LoVo (cell line): ENCODE results near the gene KAZN.
A peak's percentile ranks its signal among the peaks of the same experiment; 100 is the strongest.
"Not testable (repeated sequence)": the region's sequence is repeated elsewhere in the genome, so short reads cannot be mapped to it uniquely, and the experiment has no call there.

Experiments used
- DNase-seq: peaks from one replicate; pipeline ENCODE4 v3.0.0-alpha.2; 2016; ENCODE audit warnings: low spot score

The KAZN gene

DNA sequence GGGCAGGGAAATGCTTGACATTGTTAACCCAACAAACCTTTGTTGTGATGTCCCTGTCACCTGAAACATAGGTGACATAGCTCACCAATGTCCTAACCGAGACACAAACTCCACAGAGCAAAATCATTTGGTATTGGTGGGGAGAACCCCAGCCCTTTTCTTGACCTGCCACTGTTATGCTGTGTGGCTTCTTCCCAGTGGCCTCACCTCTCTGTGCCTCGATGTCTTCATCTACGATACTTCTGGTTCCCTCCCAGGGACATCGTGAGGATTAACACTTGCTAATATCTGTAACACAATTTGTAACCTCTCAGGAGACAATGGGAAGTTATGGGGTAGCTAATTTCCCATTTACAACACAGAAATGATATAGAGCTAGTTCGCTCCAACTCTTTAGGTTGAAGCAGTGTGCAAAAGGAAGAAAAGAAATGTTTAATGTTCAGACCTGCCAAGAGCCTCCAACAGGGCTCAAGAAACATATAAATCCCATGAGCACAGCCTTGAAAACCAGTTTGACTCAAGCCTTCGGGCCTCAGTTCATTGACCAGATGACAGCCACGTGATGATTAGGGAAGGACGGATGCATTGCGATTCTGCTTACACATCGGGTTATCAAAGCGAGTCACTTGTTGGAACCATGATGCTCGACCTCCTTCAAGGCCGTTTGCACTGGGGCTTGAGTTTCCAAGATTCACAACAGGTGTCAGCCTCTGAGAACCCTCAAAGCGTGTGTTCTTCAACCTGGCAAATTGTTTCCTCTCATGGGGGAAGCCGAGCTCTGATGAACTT is 517.3 kb downstream of the KAZN start:
- no peak for DNase-seq

GRCh38 chr1:15116966-15117365 is 518.5 kb downstream of the KAZN start:
- DNase-seq, result no peak

DNA sequence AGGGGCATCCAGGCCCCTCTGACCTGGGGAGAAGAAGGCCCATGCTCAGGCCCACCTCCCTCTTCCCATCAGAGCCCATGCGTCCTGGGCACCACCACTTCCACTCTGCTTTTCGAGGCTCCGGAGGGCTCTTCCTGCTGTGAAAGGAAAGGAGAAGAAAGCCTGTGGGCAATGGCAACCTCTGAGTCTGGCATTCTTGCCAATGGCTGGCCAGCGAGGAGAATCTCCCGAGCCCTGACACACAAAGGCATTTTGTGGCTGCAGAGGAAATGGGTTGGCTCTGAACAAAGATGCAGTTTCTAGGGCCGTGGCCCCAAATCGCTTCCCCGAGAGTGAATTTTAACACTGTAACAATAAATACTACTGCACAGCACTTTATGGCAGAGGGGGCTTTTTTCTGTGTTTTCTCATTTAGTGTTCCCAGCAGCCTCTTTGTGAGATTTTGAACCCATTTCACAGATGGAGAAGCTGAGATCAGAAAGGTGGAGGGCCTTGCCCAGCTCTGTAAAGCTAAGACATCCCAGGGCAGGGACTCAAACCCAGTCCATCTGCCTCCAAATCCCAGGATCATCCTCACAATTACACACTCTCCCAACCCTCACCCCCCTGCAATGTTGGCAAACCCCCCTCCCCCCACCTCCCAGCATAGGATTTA is 519.3 kb downstream of the KAZN start:
- DNase-seq, result no peak

GRCh38 chr1:15118579-15118978 is 520.1 kb downstream of the KAZN start:
- DNase-seq, result no peak

- no peak for DNase-seq
These were observed 521.9 kb downstream of the KAZN start for GRCh38 chr1:15120251-15120945.

DNA sequence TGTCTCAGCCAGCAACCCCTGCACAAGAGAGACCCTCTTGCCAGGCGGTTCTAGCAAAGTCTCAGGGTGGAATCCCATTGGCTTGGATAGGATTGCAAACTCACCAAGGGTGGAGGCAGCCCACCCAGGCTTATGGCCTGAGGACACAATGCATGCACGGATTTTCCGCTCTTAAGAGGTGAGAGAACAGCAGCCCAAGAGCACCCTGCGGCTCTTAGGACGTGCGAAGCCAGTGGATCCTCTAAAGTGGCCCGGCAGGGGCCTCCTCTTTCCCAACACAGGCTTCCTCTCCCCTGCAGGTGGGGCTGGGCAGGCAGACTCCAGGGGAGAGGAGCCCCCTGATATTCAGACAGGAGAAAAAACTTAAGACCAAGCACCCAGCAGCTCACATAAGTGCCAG is 523.8 kb downstream of the KAZN start:
- DNase-seq, result no peak

GRCh38 chr1:15123270-15123669 is 524.8 kb downstream of the KAZN start:
- DNase-seq, result no peak

DNA sequence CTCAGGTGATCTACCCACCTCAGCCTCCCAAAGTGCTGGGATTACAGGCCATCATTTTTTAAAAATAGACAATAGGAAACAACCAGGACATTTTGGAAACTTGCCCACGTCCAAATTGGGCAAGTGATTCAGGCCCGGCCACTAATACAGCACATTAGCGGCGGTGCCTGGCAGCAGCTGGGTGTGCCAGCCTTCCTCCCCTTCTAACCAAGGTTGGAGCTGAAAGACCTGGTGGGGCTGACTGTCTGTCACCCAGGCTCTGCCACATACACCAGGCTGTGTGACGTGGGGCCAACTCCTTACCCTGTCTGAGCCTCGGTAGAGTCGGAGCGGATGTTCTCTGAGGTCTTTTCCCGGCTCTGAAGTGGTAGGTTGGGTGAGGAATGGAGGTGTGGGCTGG is 525.4 kb downstream of the KAZN start:
- DNase-seq, result no peak

GRCh38 chr1:15124362-15125100 is 526.0 kb downstream of the KAZN start:
- no peak for DNase-seq

- DNase-seq, result no peak
These were observed 526.7 kb downstream of the KAZN start for GRCh38 chr1:15125101-15125745.

GRCh38 chr1:15128077-15128476 is 529.6 kb downstream of the KAZN start:
- DNase-seq, result no peak

GRCh38 chr1:15128520-15129313 is 530.2 kb downstream of the KAZN start:
- peak; percentile 68 for DNase-seq

DNA sequence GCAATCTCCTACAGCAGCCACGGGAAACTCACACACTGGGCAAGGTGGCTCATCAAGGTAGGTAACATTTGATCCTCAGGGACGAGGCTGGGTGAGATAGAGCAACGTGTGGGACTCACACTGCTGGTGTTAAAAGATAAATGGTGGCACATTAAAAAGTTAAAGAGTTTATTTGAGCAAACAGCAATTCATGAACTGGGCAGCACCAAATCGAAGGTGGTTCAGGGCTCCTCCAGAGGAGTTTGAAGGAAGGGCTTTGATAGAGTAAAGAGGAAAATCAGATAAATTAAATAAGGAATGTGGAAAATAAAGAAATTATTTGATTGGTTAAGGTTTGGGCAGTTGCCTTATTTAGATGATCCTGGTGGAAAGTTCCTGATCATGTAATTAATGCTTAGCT is 531.5 kb downstream of the KAZN start:
- DNase-seq, result no peak

GRCh38 chr1:15130607-15131006 is 532.1 kb downstream of the KAZN start:
- no peak for DNase-seq

DNA sequence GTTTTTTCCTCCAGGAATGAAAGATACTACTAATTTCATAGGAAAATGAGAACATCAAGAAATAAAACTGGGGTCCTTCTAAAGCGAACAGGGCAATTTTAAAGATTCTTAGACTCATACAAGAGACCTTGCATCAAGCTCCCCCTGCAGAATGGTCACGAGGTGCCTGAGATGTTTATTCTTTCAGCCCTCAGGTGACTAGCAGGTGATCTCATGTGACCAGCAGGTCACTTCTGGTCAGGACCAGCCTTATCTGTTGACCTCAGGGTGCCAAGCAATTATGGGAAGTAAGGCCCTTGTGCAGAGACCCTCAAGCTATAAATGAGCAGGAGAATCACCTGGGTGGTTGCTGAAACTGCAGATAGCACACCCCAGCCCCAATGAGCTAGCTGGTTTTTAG is 534.5 kb downstream of the KAZN start:
- no peak for DNase-seq

DNA sequence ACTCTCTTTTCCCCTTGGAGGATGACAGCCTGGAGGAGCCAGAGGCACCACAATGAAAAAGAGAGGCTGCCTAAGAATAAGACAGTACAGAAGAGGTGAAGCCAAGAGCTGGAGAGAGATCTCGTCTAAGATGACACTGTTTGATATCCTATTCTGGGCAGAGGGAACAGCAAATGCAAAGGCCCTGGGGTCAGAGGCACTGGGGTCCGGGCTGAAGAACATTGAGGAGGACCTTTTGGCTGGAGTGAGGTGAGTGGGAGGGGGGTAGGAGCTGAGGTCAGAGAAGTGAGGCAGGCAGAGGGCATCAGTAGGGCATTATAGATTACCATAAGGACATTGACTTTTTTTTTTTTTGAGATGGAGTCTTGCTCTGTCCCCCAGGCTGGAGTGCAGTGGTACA is 535.8 kb downstream of the KAZN start:
- DNase-seq, result no peak

DNA sequence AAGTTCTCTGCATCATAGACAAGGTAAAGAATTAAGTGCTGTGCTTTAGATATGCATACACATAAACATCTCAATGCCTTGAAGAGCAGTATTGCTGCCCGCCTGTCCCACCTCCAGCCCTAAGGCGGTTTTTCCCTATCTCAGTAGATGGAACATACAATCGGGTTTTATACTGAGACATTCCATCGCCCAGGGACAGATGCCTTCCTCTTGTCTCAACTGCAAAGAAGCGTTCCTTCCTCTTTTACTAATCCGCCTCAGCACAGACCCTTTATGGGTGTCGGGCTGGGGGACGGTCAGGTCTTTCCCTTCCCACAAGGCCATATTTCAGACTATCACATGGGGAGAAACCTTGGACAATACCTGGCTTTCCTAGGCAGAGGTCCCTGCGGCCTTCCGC is 537.1 kb downstream of the KAZN start:
- not testable (repeated sequence) for DNase-seq

DNA sequence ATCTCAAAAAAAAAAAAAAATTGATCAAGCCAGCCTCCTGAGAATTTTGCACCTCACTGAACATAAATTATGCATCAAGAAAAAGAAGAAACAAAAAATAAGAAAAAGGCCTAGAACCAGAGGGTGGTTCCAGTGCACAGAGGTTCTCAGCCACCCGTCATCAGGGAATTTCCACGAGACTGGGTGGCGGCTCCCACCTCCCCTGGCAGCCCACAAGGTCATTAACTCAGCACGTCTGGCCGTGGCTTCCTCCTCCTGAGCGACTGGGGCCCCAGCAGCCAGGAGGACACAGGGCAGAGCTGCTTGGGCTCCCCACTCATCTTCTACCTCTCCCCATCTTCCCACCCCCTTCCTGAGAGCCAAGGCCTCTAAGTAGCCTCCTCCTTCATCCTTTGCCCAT is 539.3 kb downstream of the KAZN start:
- DNase-seq, result no peak

DNA sequence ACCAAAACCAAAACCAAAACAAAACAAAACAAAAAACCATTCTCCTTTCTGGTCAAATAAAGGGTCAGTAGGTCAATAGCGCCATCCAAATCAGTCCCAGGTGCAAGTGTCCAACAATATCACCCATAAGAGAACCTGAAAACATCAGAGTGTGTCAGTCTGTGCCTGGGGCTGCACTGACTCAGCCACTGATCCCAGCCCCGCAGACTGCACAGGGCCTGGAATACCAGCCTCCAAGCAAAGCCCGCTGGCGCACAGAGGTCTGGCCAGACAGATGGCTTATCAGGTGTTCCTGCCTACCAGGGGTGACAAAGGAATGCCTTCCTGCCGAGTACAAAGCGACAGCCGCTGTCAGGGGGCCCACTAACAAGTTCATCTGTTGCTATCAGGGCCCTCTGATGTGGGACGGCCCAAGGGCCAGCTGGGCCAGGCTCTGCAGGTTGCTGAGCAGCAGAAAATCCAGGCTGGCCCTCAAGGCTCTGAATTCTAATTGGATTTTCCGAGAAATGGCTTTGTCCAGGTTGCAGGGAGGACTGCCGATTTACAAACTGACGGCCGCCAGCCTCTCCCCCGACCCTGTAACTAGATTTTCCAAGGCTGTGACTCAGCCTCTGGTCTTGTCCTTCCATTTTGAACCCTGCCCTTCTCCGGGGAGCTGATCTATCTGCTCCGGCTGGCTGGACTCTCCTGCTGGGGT is 541.3 kb downstream of the KAZN start:
- no peak for DNase-seq

- DNase-seq, result no peak
These were observed 543.6 kb downstream of the KAZN start for GRCh38 chr1:15141935-15142539.
